HTR-8/SVneo (cell line): Measurements from ENCODE around the gene OPCML.

Experiments
- DNase-seq: peaks from one replicate; pipeline ENCODE4 v3.0.0; 2011; ENCODE audit warnings: low spot score, mixed read lengths; ENCODE audit not compliant: insufficient read length
- FAIRE-seq: peaks from 2 replicates; lab custom pipeline; 2011; peaks lifted over from hg19 to GRCh38; lab: Jason Lieb, UNC

The OPCML gene

DNA sequence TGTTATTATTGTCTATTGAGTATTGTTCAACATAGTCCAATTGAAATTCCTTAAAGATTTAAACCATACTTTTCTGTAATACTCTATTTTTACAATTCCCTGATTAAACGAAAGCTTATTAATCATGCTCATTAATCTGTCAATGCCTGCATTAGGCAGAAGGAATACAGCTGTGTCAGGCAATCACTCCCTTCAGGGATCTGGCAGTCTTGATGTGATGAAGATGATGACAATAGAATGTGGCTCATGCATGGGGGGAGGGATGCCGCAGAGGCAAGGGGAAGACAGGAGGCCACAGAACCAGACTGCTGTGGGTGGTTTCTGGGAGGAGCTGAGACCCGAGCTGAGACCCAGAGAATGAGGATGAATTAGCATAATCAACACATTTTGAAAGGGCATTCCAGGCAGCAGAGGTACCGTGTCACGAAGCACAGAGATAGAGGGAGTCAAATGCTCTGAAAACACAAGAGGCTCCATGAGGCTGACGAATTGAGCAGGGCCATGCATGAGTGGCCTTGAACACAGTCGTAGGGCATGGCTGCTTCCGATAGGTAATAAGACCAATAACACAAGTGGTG lies 1075.5 kb downstream of the OPCML start:
- no peak for FAIRE-seq
- no peak for DNase-seq

DNA sequence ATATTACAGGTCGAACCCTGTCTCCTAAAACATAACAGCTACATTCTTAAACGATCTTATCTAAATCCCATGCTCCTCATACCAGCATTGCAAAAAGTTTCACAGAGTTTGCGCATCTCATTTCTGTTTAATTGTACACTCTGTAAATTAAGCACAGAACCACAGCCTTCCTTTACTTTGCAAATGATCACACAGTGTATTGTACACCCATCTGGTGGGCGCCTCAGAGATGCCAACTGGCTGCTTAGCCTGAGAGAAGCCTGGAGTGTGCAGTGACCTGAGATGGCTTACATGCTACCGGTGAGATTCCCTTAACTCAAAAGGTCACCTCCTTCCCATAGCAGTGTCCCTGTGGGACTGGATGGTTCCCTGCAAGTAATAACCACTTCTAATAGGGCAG lies 1077.3 kb downstream of the OPCML start:
- FAIRE-seq = no peak
- no peak for DNase-seq

DNA sequence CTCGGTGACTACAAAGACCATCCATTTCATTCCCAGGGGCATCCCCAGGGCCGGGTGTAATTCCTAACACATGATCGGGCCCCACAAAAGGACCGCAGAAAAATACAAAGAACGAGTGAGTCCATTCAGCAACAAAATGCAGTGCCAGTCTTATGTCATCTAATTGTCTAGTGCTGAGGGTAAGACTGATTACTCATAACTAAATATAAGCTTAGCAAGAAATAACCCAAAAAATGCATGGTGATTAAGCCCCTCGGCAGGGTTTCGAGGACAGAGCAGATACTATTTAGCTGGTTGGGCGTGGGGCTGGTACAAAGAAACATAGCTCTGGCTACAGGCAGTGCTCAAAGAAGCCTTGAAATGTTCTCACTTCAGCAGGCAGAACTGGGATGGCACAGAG lies 1078.9 kb downstream of the OPCML start:
- FAIRE-seq = no peak

DNA sequence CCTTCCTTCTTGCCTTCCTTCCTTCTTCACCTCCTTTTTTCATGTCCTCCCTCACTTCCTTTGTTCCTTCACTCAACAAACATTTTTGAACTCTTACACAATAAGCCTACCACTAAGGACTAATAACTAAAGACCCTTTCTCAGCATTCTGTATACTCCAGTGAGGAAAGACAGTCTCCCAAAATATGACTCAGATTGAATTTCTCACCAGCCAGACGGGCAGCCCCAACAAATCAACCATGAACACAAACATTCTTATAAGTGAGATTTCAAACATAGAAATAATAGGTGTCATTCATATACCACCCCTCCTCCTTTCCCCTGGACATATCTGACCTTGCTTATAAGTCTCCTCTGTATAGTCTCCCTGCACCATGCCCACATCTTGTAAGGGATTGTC lies 1079.7 kb downstream of the OPCML start:
- FAIRE-seq = no peak
- DNase-seq = no peak

More for the DNA sequence above, 1078.9 kb downstream of the OPCML start:
- no peak for DNase-seq

DNA sequence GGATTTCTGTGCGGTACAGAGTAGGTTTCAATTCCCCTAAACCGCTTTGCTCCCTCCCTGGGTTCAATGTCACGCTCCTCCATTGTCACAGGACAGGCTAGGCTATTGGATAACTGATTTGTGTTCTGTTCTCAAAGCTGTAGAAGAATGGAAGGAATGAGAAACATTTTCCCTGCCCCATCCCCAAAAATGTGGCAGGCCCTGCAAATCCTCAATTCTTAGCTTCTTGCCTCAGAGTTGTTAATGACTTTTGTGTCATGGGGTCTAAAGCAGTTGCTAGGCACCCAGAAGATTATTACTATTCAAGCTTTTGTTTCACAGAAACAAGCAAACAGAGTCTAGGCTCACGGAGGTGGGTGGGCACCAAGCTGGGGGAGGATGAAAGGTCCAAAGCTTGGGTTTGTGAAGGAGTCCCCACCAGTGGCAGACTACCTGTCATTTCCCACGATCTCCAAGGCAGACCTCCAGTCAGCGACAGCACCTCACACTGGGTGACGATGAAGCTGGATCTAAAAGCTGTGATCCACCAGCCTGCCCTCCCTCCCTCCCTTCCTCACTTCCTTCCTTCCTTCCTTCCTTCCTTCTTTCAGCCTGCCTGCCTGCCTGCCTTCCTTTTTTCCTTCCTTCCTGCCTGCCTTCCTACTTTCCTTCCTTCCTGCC lies 1080.2 kb downstream of the OPCML start:
- FAIRE-seq (no peak), DNase-seq (no peak)

DNA sequence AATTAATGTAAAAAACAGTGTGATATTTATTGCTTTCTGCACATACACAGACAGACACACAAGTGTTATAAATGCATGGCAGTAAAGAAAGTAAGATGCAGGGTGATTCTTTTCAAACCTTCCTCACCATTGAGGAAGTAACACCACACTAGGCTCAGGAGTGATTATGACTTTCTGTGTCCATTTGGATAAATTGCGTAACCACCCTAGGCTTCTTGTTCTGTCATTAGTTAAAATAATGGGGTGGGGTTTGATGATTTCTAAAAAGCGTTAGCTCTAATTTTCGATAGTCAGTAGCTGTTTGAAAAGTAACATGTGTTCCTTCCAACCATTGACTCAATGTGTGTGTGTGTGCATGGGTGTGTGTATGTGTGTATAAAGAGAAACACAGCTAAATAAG lies 1081.7 kb downstream of the OPCML start:
- DNase-seq = no peak
- no peak for FAIRE-seq

DNA sequence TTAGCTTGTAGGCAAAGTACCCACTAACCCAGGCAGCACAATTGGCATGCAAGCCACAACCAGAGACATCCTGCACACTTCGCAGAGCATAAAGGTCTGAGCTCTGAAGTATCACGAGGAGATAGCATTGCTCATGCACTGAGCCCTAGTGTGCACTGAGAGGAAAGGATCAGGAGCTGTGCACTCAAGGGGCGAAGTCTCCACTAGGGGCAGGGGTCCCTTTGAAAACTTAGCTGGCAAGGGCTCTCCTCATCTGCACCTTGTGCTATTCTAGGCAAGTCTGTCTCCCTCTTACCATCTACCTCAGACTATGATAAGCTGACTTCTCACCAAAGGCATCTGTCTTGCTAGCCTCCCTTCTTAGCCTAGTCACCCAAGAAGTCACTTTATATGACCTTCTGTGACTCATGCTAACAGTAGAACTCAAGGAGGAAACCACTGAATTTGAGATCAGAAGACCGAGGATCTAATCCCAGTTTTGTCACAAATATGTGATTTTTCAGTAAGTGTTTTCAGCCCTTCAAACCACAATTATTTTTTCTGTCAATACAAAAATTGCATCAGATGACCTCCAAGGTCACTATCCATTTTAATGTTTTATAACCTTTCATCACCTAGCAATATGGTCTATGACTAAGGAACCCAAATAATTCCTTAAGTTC lies 1083.8 kb downstream of the OPCML start:
- no peak for DNase-seq
- no peak for FAIRE-seq

DNA sequence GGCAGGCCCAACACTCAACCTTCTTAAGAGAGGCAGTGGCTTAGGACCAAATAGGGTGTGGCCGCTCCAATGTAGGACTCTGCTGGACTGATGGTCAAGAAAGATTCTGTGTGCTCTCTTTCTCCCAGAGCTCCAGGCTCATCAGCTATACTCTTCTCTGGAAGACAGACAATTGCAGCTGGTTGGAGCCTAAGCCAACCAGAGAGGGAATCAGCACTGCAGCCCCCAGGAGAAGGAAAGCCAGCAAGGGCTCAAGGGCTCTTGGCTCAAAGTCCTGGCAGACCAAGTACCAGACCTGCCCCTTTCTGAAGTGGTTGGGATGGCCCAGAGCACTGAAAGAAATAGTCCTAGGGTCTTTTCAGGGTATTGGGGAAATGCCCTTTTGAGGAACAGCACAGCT lies 1084.5 kb downstream of the OPCML start:
- DNase-seq = no peak
- no peak for FAIRE-seq

DNA sequence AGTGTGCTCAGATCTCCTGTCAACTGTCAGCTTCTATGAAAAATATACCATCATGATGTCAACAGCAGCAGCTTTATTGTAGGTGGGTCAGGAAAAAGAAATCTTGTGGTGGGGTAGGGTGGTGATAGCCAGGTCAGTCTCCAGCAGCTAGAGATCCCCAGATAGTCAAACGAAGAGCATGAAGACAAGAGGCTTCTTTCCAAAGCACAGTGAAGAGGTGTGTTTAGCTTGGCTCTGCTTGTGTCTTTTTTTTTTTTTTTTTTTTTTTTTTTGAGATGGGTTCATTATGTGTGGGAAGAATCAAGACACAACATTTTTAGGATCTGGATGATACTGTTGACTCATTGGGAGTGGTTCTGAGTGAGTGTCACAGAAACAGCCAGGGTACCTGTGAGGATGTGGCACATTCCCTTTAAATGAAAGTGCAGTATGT lies 1086.4 kb downstream of the OPCML start:
- DNase-seq (no peak), FAIRE-seq (no peak)

DNA sequence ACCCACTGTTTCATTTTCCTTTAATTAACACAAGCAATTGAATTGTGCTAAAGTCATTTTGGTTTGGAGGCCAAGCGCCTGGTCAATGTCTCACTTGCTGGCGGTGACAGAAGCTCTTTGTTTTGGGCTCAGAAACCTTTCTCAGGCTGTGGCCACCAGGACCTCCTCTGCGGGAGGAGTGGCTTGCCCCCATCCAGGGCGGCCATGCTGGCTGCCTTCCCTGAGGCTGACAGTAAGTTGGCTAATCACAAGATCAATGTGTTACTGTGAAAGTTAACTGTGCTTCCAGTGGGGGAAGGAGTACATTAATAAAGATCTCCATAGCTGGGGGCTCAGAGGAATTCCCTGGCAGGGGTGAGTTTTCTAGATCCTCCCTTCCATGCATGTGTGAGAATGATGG lies 1087.4 kb downstream of the OPCML start:
- DNase-seq = no peak
- no peak for FAIRE-seq

DNA sequence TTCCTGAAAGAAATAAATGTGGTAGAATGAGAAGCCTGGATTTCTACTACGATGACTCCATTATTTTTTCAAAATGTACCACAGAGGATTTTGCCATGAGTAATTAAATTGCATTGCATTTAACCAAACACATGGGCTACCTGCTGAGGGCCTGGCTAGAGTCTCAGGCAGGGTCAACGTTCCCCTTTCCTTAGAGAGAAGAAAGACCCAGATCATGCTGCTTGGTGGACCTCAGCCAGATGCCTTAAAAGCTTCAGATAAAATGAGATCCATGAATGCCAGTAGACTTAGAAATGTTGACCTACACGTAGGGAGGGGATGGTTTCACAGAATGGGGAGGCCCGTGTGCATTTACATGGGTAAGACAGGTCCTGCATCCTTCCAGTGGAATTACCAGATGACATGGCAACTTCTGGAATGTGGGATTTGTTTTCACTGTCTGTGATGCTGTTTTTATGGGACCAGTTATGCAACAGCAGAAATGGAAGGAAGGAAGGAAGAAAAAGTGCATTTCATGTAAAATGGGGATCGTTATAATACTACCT lies 1092.5 kb downstream of the OPCML start:
- no peak for DNase-seq
- no peak for FAIRE-seq

DNA sequence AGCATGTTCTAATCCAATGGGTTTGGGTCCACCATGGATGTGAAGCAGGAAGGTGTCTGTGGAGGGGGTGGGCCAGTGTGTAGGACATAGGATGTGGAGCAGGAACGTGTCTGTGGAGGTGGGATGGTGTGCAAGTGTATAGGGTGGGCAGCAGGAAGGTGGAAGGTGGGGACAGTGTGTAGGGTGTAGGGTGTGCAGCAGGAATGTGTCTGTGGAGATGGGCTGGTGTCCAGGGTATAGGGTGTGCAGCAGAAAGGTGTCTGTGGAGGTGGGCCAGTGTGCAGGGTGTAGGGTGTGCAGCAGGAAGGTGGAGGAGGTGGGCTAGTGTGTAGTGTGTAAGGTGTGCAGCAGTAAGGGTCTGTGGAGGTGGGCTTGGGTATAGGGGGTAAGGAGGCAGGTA lies 1093.9 kb downstream of the OPCML start:
- DNase-seq (no peak), FAIRE-seq (no peak)

DNA sequence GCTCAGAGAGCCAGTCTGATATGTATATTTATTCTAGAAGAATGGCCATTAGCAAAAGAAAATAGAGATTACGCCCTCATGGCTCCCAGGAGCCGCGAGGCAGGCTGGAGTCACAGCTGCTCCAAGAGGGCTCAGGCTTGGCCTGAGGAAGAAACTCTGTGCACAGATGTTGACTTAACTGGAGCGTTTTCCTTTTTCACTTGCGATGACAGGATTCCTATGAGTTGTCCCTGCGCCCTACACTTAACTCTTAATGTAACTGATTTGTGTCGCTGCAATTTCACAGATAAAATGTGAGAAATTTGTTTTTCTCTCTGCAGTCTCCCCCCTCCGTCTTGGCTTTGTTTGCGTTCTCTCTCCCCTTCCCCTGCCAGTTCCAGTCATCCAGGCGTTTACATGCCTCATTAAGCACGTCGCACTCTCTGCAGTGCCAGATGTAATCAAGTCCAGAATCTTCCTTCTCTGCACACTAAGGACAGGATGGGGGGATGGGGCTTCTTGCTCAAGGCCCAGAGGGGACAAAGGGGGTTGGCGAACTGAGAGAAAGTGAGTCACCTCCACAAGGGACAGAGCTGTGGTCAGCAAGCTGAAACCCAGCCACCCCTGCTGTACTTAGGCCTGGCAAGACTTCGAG lies 1101.8 kb downstream of the OPCML start:
- DNase-seq (no peak), FAIRE-seq (no peak)

DNA sequence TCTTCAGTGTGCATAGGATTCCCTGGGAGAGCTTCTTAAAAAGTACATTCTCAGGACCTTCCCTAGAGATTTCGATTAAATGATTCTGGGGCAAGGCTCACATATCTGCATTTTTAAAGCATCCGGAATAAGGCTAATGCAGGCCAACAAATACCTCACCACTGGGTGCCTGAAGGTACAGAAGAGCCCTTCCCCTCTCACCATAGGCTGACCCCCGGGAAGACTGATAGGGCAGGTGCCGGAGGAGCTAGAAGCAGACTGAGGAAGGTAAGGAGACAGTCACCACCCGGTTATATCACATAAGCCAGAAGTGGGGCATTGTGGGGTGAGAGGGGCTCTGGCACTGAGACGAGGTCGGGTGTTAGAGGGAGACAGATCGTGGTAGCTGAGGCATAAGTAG lies 1102.6 kb downstream of the OPCML start:
- FAIRE-seq = no peak
- DNase-seq = no peak

DNA sequence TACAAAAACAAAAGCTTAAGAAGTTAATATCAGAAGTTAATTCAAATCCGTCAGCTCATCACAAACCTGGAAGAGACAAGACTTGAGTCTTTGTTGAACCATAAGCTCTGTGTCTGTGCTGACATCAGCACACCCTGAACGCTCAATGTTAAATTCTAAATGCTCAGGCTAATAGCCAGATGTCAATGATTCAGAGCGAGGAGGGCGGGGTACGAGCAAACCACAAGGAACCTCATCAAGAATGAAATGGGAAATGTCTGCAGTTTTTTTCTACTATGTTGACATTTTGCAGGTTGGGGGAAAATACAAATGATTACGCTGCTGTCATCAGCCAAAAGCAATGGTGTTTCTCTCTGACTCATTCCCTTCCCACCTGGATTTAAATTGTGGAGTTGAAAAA lies 1104.7 kb downstream of the OPCML start:
- FAIRE-seq = no peak
- no peak for DNase-seq

DNA sequence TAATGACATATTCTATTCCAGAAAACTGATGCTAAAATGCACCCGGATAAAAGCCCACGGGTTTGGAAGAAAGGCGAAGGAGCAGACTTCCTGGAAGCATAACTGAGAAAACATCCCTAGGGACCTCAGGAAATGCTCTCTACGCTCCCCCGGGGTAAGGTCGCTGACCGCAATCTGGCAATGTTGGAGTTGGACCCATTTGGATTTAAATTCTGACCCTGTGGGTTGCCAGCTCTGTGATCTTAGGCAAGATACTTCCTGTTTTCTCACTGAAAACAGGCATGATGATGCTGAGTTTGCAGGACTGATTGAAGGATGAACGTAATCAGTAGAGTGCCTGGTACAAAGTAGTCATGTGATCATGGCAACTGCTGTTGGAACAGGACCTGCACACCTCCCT lies 1107.9 kb downstream of the OPCML start:
- DNase-seq = no peak
- FAIRE-seq = no peak

DNA sequence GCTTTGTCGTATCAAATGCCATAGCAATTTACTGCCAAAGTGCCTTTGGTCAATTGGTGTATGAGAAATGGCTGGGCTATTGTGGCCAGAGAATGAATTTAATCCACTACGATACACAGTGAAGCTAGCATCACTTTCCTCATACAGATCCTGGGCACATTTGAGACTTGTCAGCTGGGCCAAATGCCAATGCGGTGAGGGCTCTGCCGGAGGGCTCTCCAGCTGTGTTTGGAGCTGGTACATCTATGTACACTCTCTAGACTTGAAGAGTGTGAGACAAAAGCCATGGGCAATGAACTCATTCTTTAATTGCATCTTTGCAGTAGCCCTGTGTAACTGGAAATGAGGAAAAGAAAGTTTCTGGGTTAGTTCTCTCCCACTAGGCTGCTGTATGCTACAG lies 1109.0 kb downstream of the OPCML start:
- FAIRE-seq (no peak), DNase-seq (no peak)

DNA sequence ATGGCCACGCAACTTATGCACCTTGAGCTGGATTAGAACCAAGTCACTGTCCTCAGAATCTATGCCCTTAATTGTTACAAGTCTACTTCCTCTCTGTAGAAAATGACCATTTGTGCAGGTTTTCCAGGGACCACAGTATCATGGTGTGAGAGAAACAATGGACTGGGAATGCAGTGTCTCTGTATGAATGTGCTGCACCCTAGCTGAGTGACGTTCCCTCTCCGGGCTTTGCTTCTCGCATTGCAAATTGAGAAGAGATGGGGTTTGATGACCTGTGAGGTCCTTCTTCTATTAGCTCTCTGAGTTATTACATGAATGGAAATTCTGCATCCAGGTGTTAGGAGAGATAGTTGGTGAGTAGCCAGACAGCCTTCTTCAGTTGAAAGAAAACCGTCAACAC lies 1109.6 kb downstream of the OPCML start:
- DNase-seq (no peak), FAIRE-seq (no peak)

DNA sequence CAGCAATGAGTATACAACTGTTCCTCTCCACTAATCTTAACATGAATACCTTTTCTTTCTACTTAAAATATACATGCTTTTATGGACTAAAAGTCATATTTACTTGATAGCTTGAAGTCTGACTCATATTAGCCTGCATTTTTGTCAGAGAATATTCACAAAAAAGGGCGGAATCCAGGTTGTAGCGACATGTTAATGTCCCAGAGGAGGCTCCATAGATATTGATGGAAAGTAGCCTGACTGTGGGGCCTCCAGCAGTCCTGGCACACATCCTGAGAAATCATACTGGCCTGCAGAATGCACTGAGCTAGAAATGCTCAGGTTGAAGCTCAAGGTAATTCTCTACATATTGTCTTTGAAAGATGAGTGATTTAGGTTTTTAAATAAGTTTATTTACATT lies 1110.7 kb downstream of the OPCML start:
- DNase-seq (no peak), FAIRE-seq (no peak)

DNA sequence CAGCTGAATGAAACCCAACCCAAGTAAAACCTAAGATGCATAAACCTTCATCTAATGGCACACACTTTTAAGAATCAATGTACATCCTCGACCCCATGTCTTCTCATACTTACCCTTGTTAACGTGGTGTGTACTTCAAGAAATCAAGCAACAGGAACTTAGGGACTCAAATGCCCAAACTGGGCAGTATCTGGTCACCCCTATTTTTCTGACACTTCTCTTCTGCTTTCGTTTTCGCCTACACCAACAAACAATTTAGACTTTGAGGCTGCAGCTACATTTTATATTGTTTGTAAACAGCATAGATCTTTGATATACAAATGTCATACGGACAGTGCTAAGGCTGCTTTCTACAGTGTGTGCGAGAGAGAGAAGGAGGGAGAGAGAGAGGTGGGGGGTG lies 1117.8 kb downstream of the OPCML start:
- no peak for DNase-seq
- FAIRE-seq = no peak

DNA sequence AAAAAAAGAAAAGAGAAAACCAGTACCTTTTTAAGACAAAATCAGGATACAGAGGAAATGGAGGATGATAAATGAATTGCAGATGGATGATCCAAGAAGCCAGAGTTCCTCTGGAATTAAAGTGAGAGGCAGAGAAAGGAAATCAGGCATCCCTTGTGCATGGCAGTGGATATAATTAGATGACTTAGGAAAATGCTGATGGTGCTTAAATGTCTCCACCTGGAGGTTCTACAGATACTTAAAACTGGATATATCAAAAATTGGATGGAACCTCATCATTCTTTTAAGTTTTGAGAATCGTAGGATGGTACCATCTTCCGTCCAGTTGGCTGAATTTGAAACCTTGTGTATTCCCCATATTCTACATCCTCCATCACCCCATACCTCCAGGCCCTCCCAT lies 1121.9 kb downstream of the OPCML start:
- no peak for FAIRE-seq
- no peak for DNase-seq
